Heart left ventricle (tissue), 13 donors: ENCODE results near the gene PTPRCAP.

Experiments used
- POLR2A ChIP-seq, 2 donors: fragments of 450-650 bp; IDR thresholded peaks; one replicate each; pipeline ENCODE4 v1.6.1; 2017; ENCODE audit warnings: antibody characterized with exemption in 2 of 2, mild to moderate bottlenecking in 2 of 2, moderate library complexity in 2 of 2
- TF ChIP-seq, protein P1 (sequence below), 12 donors: fragments of 200-600 bp; sonication (generic) in 4 of 12; IDR thresholded peaks; one replicate each; pipeline versions ENCODE4 v1.5.0 to v1.8.0; 2018 to 2022; ENCODE audit warnings: antibody characterized with exemption in 12 of 12, mild to moderate bottlenecking in 5 of 12
- donor health status: ischemic (EF 13 %, LVEDD 7.1; RV severe dilation, severe dysfunction).
- donor health status: DM: no; HTN: yes; CAD: no.
- donor health status: DM: no; HTN: no; CAD: no.
- donor health status: ischemic (EF 25% LVEDD 6.9; RV normal size, moderate dysfunction).
- donor health status: ischemic (EF 25% LVEDD 5.7; RV mildly dilated, moderate dysfunction).
- donor health status: ischemic (EF 35%, LVEDD 5.7; RV mildly dilated, moderate dysfunction).
- donor health status: nonischemic (EF 11% LVEDD 7.7; RV severe dilation, severe dysfunction).
- donor health status: DM: yes; HTN: yes; CAD: no.
- donor health status: PGD.
- donor health status: ischemic (EF 29% LVEDD 5.4; RV normal size, mild dysfunction).
- donor health status: nonischemic (EF 23%, LVEDD 6.1; RV moderate dilation, normal function).

GRCh38 chr11:67468759-67469507 is 31.5 kb upstream of the PTPRCAP start, which contains the start of gene TMEM134:
- TF ChIP-seq, protein P1, sequence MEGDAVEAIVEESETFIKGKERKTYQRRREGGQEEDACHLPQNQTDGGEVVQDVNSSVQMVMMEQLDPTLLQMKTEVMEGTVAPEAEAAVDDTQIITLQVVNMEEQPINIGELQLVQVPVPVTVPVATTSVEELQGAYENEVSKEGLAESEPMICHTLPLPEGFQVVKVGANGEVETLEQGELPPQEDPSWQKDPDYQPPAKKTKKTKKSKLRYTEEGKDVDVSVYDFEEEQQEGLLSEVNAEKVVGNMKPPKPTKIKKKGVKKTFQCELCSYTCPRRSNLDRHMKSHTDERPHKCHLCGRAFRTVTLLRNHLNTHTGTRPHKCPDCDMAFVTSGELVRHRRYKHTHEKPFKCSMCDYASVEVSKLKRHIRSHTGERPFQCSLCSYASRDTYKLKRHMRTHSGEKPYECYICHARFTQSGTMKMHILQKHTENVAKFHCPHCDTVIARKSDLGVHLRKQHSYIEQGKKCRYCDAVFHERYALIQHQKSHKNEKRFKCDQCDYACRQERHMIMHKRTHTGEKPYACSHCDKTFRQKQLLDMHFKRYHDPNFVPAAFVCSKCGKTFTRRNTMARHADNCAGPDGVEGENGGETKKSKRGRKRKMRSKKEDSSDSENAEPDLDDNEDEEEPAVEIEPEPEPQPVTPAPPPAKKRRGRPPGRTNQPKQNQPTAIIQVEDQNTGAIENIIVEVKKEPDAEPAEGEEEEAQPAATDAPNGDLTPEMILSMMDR (IDR thresholded peaks at IDR 0.05) = peak; percentile 31 to 66 (median 45)
- peak in 1 of 2 donors; percentile 80 for TF ChIP-seq POLR2A (IDR thresholded peaks at IDR 0.05)
